Neural progenitor cell (in vitro differentiated cells): ENCODE data around the gene KRT7.

Experiments
- EZH2 ChIP-seq: fragments of 200-600 bp; sonication (generic); IDR thresholded peaks from 2 replicates; pipeline ENCODE4 v1.6.1; 2017; ENCODE audit warnings: antibody characterized with exemption, mild to moderate bottlenecking, moderate library complexity
- EZH2phosphoT487 ChIP-seq: fragments of 200-600 bp; sonication (generic); IDR thresholded peaks from 2 replicates; pipeline ENCODE4 v1.6.1; 2017; ENCODE audit warnings: antibody characterized with exemption
- TF ChIP-seq, protein P1 (sequence below): fragments of 200-600 bp; sonication (generic); IDR thresholded peaks from 2 replicates; pipeline ENCODE4 v1.5.1; 2017; ENCODE audit warnings: antibody characterized with exemption, mild to moderate bottlenecking

DNA sequence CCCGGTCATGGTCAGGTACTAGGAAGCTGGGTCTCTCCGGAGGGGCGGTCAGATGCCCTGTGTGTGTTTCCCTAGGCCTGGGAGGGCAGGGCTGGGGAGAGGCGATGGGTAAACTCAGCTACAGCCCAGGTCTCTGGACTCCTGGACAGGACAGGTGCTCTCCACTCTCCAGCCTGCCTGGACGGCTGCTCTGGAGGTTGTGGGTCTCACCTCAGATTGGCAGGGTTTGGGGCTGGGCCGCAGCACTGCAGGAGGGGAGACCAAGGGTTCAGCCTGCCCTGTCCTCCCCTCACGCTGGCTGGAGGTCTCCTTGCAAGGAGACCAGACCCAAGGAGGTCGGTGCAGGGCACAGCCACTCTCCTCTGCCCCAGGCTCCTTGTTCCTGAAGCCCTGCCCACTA, 49.1 kb upstream of the KRT7 start:
- TF ChIP-seq, protein P1, sequence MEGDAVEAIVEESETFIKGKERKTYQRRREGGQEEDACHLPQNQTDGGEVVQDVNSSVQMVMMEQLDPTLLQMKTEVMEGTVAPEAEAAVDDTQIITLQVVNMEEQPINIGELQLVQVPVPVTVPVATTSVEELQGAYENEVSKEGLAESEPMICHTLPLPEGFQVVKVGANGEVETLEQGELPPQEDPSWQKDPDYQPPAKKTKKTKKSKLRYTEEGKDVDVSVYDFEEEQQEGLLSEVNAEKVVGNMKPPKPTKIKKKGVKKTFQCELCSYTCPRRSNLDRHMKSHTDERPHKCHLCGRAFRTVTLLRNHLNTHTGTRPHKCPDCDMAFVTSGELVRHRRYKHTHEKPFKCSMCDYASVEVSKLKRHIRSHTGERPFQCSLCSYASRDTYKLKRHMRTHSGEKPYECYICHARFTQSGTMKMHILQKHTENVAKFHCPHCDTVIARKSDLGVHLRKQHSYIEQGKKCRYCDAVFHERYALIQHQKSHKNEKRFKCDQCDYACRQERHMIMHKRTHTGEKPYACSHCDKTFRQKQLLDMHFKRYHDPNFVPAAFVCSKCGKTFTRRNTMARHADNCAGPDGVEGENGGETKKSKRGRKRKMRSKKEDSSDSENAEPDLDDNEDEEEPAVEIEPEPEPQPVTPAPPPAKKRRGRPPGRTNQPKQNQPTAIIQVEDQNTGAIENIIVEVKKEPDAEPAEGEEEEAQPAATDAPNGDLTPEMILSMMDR, result no peak
- TF ChIP-seq EZH2 (no peak), EZH2phosphoT487 (no peak)
